Measurements from ENCODE around the gene ZIC1. TPM values are rescaled to one million over a fixed set of nuclear protein-coding genes. Genes with fewer than 3 reads are reported as not detected.

ZIC1 gene
- total RNA-seq, 1 experiment from 2014 or later: not detected

DNA sequence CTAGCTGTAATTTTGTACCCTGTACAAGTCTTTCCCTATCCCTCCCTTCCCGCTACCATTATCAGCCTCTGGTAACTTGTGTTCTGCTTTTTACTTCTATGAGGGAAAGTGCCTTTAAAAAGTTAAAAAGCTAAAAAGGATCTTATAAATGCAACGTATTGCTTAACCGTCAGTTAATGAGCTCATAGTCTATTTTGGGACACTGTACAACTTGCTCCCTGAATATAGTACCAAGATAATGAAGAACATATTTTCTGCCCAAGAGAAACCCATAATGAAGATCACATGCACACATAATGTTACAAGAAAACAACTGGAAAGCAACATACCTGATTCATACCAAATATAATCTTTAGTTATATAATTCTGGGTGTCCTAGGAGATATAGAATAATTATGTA lies 22.6 kb downstream of the ZIC1 start:
- Histone ChIP-seq H4K91ac (ENCODE audit: insufficient read length, low read depth, low read length) (no peak overlapping the region), H2BK5ac (ENCODE audit: insufficient read length, low read length) (no peak overlapping the region)
- H3K27me3 Mint-ChIP-seq (ENCODE audit: low read depth): peaks cover 36% of the 10 kb centered on the region

More for the DNA sequence above, 22.6 kb downstream of the ZIC1 start:
- H3K4me1 Mint-ChIP-seq: no peaks in the 10 kb centered on the region
- Histone ChIP-seq H3K18ac (ENCODE audit: insufficient read length, low read depth, low read length) (no peak overlapping the region), H2BK15ac (ENCODE audit: low read depth, low read length) (no peak overlapping the region), H3K23ac (ENCODE audit: insufficient read length, low read depth, low read length) (no peak overlapping the region), H3K79me1 (ENCODE audit: insufficient read depth, low read depth, low read length, poor library complexity, severe bottlenecking) (no peaks in the 10 kb centered on the region), H2AK5ac (ENCODE audit: insufficient read length, low read length) (no peak overlapping the region), H2BK20ac (ENCODE audit: low read depth, low read length, poor library complexity, severe bottlenecking) (no peak overlapping the region), H4K8ac (replicated peaks; ENCODE audit: insufficient read length, low read depth, low read length) (no peak overlapping the region), H2AFZ (ENCODE audit: low read length) (no peak overlapping the region), H3K4me2 (ENCODE audit: insufficient read depth, insufficient read length, low read length) (no peak overlapping the region), H4K5ac (ENCODE audit: insufficient read length, low read depth, low read length) (no peak overlapping the region), H3K14ac (ENCODE audit: insufficient read depth, low read length) (no peak overlapping the region), H2BK12ac (ENCODE audit: insufficient read length, low read depth, low read length) (no peak overlapping the region), H2BK120ac (ENCODE audit: low read depth, low read length, poor library complexity, severe bottlenecking) (no peak overlapping the region), H3K23me2 (ENCODE audit: insufficient read length, low read depth, low read length, poor library complexity, severe bottlenecking) (no peaks in the 10 kb centered on the region), H3K4ac (ENCODE audit: low read depth, low read length) (no peak overlapping the region), H4K20me1 (ENCODE audit: control insufficient read depth, insufficient read depth, insufficient read length) (no peaks in the 10 kb centered on the region), H3K9me3 (ENCODE audit: control insufficient read depth, low read depth, low read length) (no peaks in the 10 kb centered on the region), H3K27ac (ENCODE audit: insufficient read length, low read depth, low read length) (no peak overlapping the region), H3K56ac (ENCODE audit: insufficient read length, low read depth, low read length) (no peak overlapping the region), H3K27me3 (ENCODE audit: insufficient read depth, low read length) (no peaks in the 10 kb centered on the region), H3K9ac (ENCODE audit: extremely low read depth, insufficient read length, low read length) (no peak overlapping the region), H3K4me1 (ENCODE audit: insufficient read depth, low read length) (no peaks in the 10 kb centered on the region), H3K79me2 (ENCODE audit: insufficient read depth, low read length) (no peaks in the 10 kb centered on the region), H3T11ph (ENCODE audit: low read length) (no peak overlapping the region)
- no peaks in the 10 kb centered on the region for H3K9me3 Mint-ChIP-seq
- H3K27ac Mint-ChIP-seq: no peak overlapping the region
- DNase-seq: no peak
- H3K36me3 Mint-ChIP-seq (ENCODE audit: insufficient read depth in 1 of 3, low read depth in 3 of 3): no peaks in the 10 kb centered on the region
- TF ChIP-seq, protein P1, sequence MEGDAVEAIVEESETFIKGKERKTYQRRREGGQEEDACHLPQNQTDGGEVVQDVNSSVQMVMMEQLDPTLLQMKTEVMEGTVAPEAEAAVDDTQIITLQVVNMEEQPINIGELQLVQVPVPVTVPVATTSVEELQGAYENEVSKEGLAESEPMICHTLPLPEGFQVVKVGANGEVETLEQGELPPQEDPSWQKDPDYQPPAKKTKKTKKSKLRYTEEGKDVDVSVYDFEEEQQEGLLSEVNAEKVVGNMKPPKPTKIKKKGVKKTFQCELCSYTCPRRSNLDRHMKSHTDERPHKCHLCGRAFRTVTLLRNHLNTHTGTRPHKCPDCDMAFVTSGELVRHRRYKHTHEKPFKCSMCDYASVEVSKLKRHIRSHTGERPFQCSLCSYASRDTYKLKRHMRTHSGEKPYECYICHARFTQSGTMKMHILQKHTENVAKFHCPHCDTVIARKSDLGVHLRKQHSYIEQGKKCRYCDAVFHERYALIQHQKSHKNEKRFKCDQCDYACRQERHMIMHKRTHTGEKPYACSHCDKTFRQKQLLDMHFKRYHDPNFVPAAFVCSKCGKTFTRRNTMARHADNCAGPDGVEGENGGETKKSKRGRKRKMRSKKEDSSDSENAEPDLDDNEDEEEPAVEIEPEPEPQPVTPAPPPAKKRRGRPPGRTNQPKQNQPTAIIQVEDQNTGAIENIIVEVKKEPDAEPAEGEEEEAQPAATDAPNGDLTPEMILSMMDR (conservative IDR thresholded peaks at IDR 0.05): no peak
- no CpG with 5 or more reads among the region's 3 CpGs for WGBS (ENCODE audit: extremely low coverage, insufficient read length, low lambda C conversion rate)
- no peak overlapping the region for H3K4me3 Mint-ChIP-seq
